H9 (cell line): ENCODE results near the gene RITA1. TPM values are rescaled to one million over a fixed set of nuclear protein-coding genes. Genes with fewer than 3 reads are reported as not detected.

Source experiments
- DNase-seq: peaks from one replicate; pipeline ENCODE4 v3.0.0-alpha.2; 2017
- H2AFZ ChIP-seq: one replicate; pipeline ENCODE4 v1.6.1; 2013; ENCODE audit warnings: mild to moderate bottlenecking, low read length, control low read depth, moderate library complexity
- H2AK5ac ChIP-seq: 2 replicates; pipeline ENCODE4 v1.6.1; 2013; ENCODE audit warnings: low read length, control low read depth, mixed read lengths; ENCODE audit not compliant: insufficient read length
- H2BK120ac ChIP-seq: one replicate; pipeline ENCODE4 v1.6.1; 2013; ENCODE audit warnings: low read depth, mild to moderate bottlenecking, low read length, control low read depth, inconsistent platforms; ENCODE audit not compliant: poor library complexity, severe bottlenecking
- H2BK12ac ChIP-seq: 2 replicates; pipeline ENCODE4 v1.6.1; 2013; ENCODE audit warnings: low read length, control low read depth, mixed read lengths, low read depth; ENCODE audit not compliant: insufficient read length
- H2BK15ac ChIP-seq: 2 replicates; pipeline ENCODE4 v1.6.1; 2013; ENCODE audit warnings: low read depth, low read length, control low read depth
- H2BK20ac ChIP-seq: one replicate; pipeline ENCODE4 v1.6.1; 2013; ENCODE audit warnings: low read depth, mild to moderate bottlenecking, low read length, control low read depth, inconsistent platforms; ENCODE audit not compliant: poor library complexity, severe bottlenecking
- H2BK5ac ChIP-seq: 2 replicates; pipeline ENCODE4 v1.6.1; 2013; ENCODE audit warnings: low read length, control low read depth, mixed read lengths; ENCODE audit not compliant: insufficient read length
- H3K14ac ChIP-seq: 2 replicates; pipeline ENCODE4 v1.6.1; 2013; ENCODE audit warnings: low read length, control low read depth; ENCODE audit not compliant: insufficient read depth
- H3K18ac ChIP-seq: 2 replicates; pipeline ENCODE4 v1.6.1; 2013; ENCODE audit warnings: low read depth, mild to moderate bottlenecking, mixed read lengths, low read length, control low read depth; ENCODE audit not compliant: insufficient read length
- H3K23ac ChIP-seq: 2 replicates; pipeline ENCODE4 v1.6.1; 2013; ENCODE audit warnings: low read length, control low read depth, mixed read lengths, low read depth; ENCODE audit not compliant: insufficient read length
- H3K23me2 ChIP-seq: 2 replicates; pipeline ENCODE4 v1.6.1; 2013; ENCODE audit warnings: low read depth, mild to moderate bottlenecking, mixed read lengths, low read length, control low read depth; ENCODE audit not compliant: insufficient read length, poor library complexity, severe bottlenecking
- H3K27ac ChIP-seq: 2 replicates; pipeline ENCODE4 v1.5.1; 2013; ENCODE audit warnings: low read length, control low read depth, mixed read lengths, low read depth; ENCODE audit not compliant: insufficient read length
- H3K27me3 ChIP-seq: 2 replicates; pipeline ENCODE4 v1.6.1; 2013; ENCODE audit warnings: low read length, control low read depth, inconsistent platforms; ENCODE audit not compliant: insufficient read depth
- H3K4ac ChIP-seq: 2 replicates; pipeline ENCODE4 v1.6.1; 2013; ENCODE audit warnings: low read depth, mild to moderate bottlenecking, control low read depth, inconsistent platforms, low read length, moderate library complexity
- H3K4me1 ChIP-seq: 2 replicates; pipeline ENCODE4 v1.6.1; 2013; ENCODE audit warnings: low read length, control low read depth, inconsistent platforms; ENCODE audit not compliant: insufficient read depth
- H3K4me2 ChIP-seq: 2 replicates; pipeline ENCODE4 v1.6.1; 2013; ENCODE audit warnings: low read length, control low read depth, mixed read lengths; ENCODE audit not compliant: insufficient read length, insufficient read depth
- H3K56ac ChIP-seq: 2 replicates; pipeline ENCODE4 v1.6.1; 2013; ENCODE audit warnings: low read depth, mild to moderate bottlenecking, mixed read lengths, low read length, control low read depth; ENCODE audit not compliant: insufficient read length
- H3K79me1 ChIP-seq: 2 replicates; pipeline ENCODE4 v1.6.1; 2013; ENCODE audit warnings: low read depth, mild to moderate bottlenecking, moderate library complexity, low read length, control low read depth, inconsistent platforms; ENCODE audit not compliant: insufficient read depth, poor library complexity, severe bottlenecking
- H3K79me2 ChIP-seq: 2 replicates; pipeline ENCODE4 v1.6.1; 2013; ENCODE audit warnings: low read length, control low read depth, inconsistent platforms; ENCODE audit not compliant: insufficient read depth
- H3K9ac ChIP-seq: 2 replicates; pipeline ENCODE4 v1.6.1; 2013; ENCODE audit warnings: low read length, control low read depth, mixed read lengths; ENCODE audit not compliant: insufficient read length; ENCODE audit errors: extremely low read depth
- H3K9me3 ChIP-seq: one replicate; pipeline ENCODE4 v1.6.1; 2013; ENCODE audit warnings: low read depth, low read length, inconsistent platforms; ENCODE audit not compliant: control insufficient read depth
- H3T11ph ChIP-seq: one replicate; pipeline ENCODE4 v1.6.1; 2013; ENCODE audit warnings: mild to moderate bottlenecking, low read length, control low read depth, inconsistent platforms
- H4K20me1 ChIP-seq: one replicate; pipeline ENCODE4 v1.6.1; 2013; ENCODE audit not compliant: control insufficient read depth, insufficient read length, insufficient read depth
- H4K5ac ChIP-seq: 2 replicates; pipeline ENCODE4 v1.6.1; 2013; ENCODE audit warnings: low read depth, mild to moderate bottlenecking, mixed read lengths, low read length, control low read depth; ENCODE audit not compliant: insufficient read length
- H4K8ac ChIP-seq: replicated peaks from 2 replicates; pipeline ENCODE4 v1.6.1; 2013; ENCODE audit warnings: low read length, control low read depth, mixed read lengths, low read depth; ENCODE audit not compliant: insufficient read length
- H4K91ac ChIP-seq: 2 replicates; pipeline ENCODE4 v1.6.1; 2013; ENCODE audit warnings: low read depth, mild to moderate bottlenecking, moderate library complexity, mixed read lengths, low read length, control low read depth; ENCODE audit not compliant: insufficient read length
- H3K27ac Mint-ChIP-seq, 3 experiments: 2 replicates in 2 of 3; 3 replicates in 1 of 3; pipeline ENCODE4 v1.8.0; 2020 to 2021; ENCODE audit warnings: mixed read lengths in 3 of 3, mild to moderate bottlenecking in 1 of 3, moderate library complexity in 1 of 3
- H3K27me3 Mint-ChIP-seq: 2 replicates; pipeline ENCODE4 v1.8.0; 2021; ENCODE audit warnings: low read depth, mild to moderate bottlenecking, moderate library complexity, mixed read lengths
- H3K36me3 Mint-ChIP-seq, 3 experiments: 2 replicates in 2 of 3; 3 replicates in 1 of 3; pipeline ENCODE4 v1.8.0; 2020 to 2021; ENCODE audit warnings: low read depth in 3 of 3, mixed read lengths in 3 of 3; ENCODE audit not compliant: insufficient read depth in 1 of 3
- H3K4me1 Mint-ChIP-seq, 2 experiments: 2 replicates each; pipeline ENCODE4 v1.8.0; 2020; ENCODE audit warnings: mixed read lengths in 2 of 2
- H3K4me3 Mint-ChIP-seq, 2 experiments: 2 replicates in 1 of 2; 3 replicates in 1 of 2; pipeline ENCODE4 v1.8.0; 2020 to 2021; ENCODE audit warnings: mild to moderate bottlenecking in 2 of 2, mixed read lengths in 2 of 2, moderate library complexity in 1 of 2
- H3K9me3 Mint-ChIP-seq, 2 experiments: 2 replicates in 1 of 2; 3 replicates in 1 of 2; pipeline ENCODE4 v1.8.0; 2020; ENCODE audit warnings: mild to moderate bottlenecking in 2 of 2, mixed read lengths in 2 of 2, moderate library complexity in 1 of 2
- CTCF ChIP-seq: fragments of 200-600 bp; sonication (generic); conservative IDR thresholded peaks from 3 replicates; pipeline ENCODE4 v1.8.0; 2021; ENCODE audit warnings: antibody characterized with exemption, mild to moderate bottlenecking
- WGBS: extraction: QIAGEN DNeasy Blood & Tissue Kit; methylation state at CpG from one replicate; pipeline ENCODE4 v1.1.7; 2013; ENCODE audit warnings: missing lambda C conversion rate, low lambda C conversion rate, mixed read lengths; ENCODE audit not compliant: insufficient read length; ENCODE audit errors: extremely low coverage; 5-methylcytosine and 5-hydroxymethylcytosine counted together
- total RNA-seq: library from RNA; stranded (reverse); gene quantifications from 2 replicates; pipeline ENCODE4 v1.2.1, GENCODE V29; 2021

The RITA1 gene
- total RNA-seq, 1 experiment from 2014 or later: 26.1 TPM

GRCh38 chr12:113207613-113208040, 22.1 kb downstream of the RITA1 start:
- Mint-ChIP-seq H3K9me3 (peaks cover 0 to 6% of the 10 kb centered on the region in 2 experiments; a peak in 1 of 5 replicates), H3K36me3 (peaks cover 2 to 13% (median 6%) of the 10 kb centered on the region in 3 experiments; a peak in 6 of 7 replicates), H3K4me3 (no peak overlapping the region), H3K4me1 (peaks cover 12 to 14% of the 10 kb centered on the region in 2 experiments), H3K27me3 (no peaks in the 10 kb centered on the region; the same call in 1 of the 2 replicates), H3K27ac (peak overlapping the region in 2 of 3 experiments; percentile 28 to 33; a peak in 2 of 7 replicates)
- Histone ChIP-seq H2BK12ac (no peak overlapping the region), H4K91ac (no peak overlapping the region), H4K20me1 (no peaks in the 10 kb centered on the region), H3K56ac (no peak overlapping the region), H2BK15ac (no peak overlapping the region), H2BK20ac (no peak overlapping the region), H3K9me3 (no peaks in the 10 kb centered on the region), H2AK5ac (no peak overlapping the region), H3K79me1 (no peaks in the 10 kb centered on the region), H3K4me1 (peaks cover 3% of the 10 kb centered on the region; the same call in 1 of the 2 replicates), H3K79me2 (no peaks in the 10 kb centered on the region), H3K9ac (no peak overlapping the region), H4K5ac (no peak overlapping the region), H4K8ac (no peak overlapping the region), H3K27ac (no peak overlapping the region), H2BK120ac (no peak overlapping the region), H2AFZ (no peak overlapping the region), H3K4ac (no peak overlapping the region), H3K4me2 (no peak overlapping the region), H2BK5ac (no peak overlapping the region), H3T11ph (no peak overlapping the region), H3K27me3 (no peaks in the 10 kb centered on the region), H3K23ac (no peak overlapping the region), H3K18ac (no peak overlapping the region), H3K14ac (no peak overlapping the region), H3K23me2 (no peaks in the 10 kb centered on the region)
- no peak for DNase-seq
- TF ChIP-seq CTCF: no peak
- WGBS: no CpG with 5 or more reads among the region's 6 CpGs
